HepG2 (cell line): ENCODE data around the gene R3HDM4. TPM values are rescaled to one million over a fixed set of nuclear protein-coding genes. Genes with fewer than 3 reads are reported as not detected.

ENCODE experiments used
- ATAC-seq: fragments of 200-7000 bp; cut with Tn5 transposase; 3 replicates; pipeline ENCODE4 v1.9.1; 2020; ENCODE audit warnings: mild to moderate bottlenecking, moderate library complexity
- BruUV-seq: library from RNA; stranded (reverse); fragments of 400-500 nt; replicated peaks from 2 replicates; lab custom pipeline; 2021; lab: Mats Ljungman, UMichigan
- CTCF ChIA-PET: fragments of 300-600 bp; formaldehyde crosslinking; extraction: SDS; loops from one replicate; lab custom pipeline; 2021; ENCODE audit warnings: low total read pairs, inconsistent platforms, low intra/inter-chr PET ratio; lab: Yijun Ruan, JAX
- POLR2A ChIA-PET: fragments of 350-600 bp; sonication (Branson Sonifier 250); formaldehyde crosslinking; loops from one replicate; lab custom pipeline; 2020; ENCODE audit warnings: antibody characterized with exemption, inconsistent platforms; lab: Yijun Ruan, JAX
- DNase-seq: peaks from one replicate; pipeline ENCODE4 v3.0.0-alpha.2; 2015; ENCODE audit warnings: low spot score
- FAIRE-seq: peaks from 3 replicates; lab custom pipeline; 2011; peaks lifted over from hg19 to GRCh38; lab: Jason Lieb, UNC
- H2AFZ ChIP-seq: one replicate; pipeline ENCODE4 v1.6.1; 2011; ENCODE audit warnings: low read length, inconsistent platforms
- H3K27ac ChIP-seq: fragments of 300-600 bp; 3 replicates; pipeline ENCODE4 v1.8.0; 2011; ENCODE audit warnings: mixed run types, mild to moderate bottlenecking, mixed read lengths, low read length, inconsistent platforms; ENCODE audit not compliant: insufficient read depth; ENCODE audit errors: extremely low read length
- H3K27me3 ChIP-seq, 2 experiments: fragments of 200-600 bp in 1 of 2; 2 replicates in 1 of 2; 3 replicates in 1 of 2; pipeline versions ENCODE4 v1.6.0 to v1.8.0; 2011; ENCODE audit warnings: low read length in 2 of 2, mild to moderate bottlenecking in 2 of 2, moderate library complexity in 2 of 2, inconsistent platforms in 1 of 2; ENCODE audit not compliant: insufficient read depth in 2 of 2, control insufficient read depth in 1 of 2
- H3K36me3 ChIP-seq, 2 experiments: fragments of 200-600 bp in 1 of 2; replicated peaks in 1 of 2; 2 replicates in 1 of 2; 3 replicates in 1 of 2; pipeline versions ENCODE4 v1.5.1 to v1.8.0; 2011; ENCODE audit warnings: low read length in 2 of 2, inconsistent platforms in 1 of 2; ENCODE audit not compliant: insufficient read depth in 2 of 2, control insufficient read depth in 1 of 2
- H3K4me1 ChIP-seq: 2 replicates; pipeline ENCODE4 v1.5.1; 2012; ENCODE audit warnings: low read length, inconsistent platforms; ENCODE audit not compliant: insufficient read depth
- H3K4me2 ChIP-seq: 2 replicates; pipeline ENCODE4 v1.6.0; 2011; ENCODE audit warnings: low read depth, low read length, inconsistent platforms
- H3K4me3 ChIP-seq, 3 experiments: fragments of 200-600 bp in 1 of 3; sonication (generic), shearing (Covaris generic) in 1 of 3; replicated peaks in 1 of 3; 2 replicates each; pipeline ENCODE4 v1.5.1; 2011 to 2016; ENCODE audit warnings: low read length in 3 of 3, inconsistent platforms in 2 of 3, low read depth in 2 of 3, mild to moderate bottlenecking in 2 of 3, control low read depth in 1 of 3, mixed read lengths in 1 of 3; ENCODE audit not compliant: insufficient read depth in 1 of 3
- H3K79me2 ChIP-seq: one replicate; pipeline ENCODE4 v1.6.1; 2011; ENCODE audit warnings: low read length, inconsistent platforms; ENCODE audit not compliant: insufficient read depth
- H3K9ac ChIP-seq: 2 replicates; pipeline ENCODE4 v1.6.0; 2011; ENCODE audit warnings: mild to moderate bottlenecking, low read depth, low read length, inconsistent platforms; ENCODE audit not compliant: insufficient read depth
- H3K9me3 ChIP-seq: 2 replicates; pipeline ENCODE4 v1.5.1; 2012; ENCODE audit warnings: mild to moderate bottlenecking, low read length
- H4K20me1 ChIP-seq: 2 replicates; pipeline ENCODE4 v1.6.0; 2011; ENCODE audit warnings: inconsistent platforms, mild to moderate bottlenecking, low read length, moderate library complexity; ENCODE audit not compliant: insufficient read depth
- BRD4 ChIP-seq: sonication (generic); formaldehyde crosslinking; IDR thresholded peaks from 2 replicates; pipeline ENCODE4 v1.4.0; 2020; ENCODE audit warnings: missing genetic modification reagents
- FOXA1 ChIP-seq, 2 experiments: fragments of 450-650 bp in 1 of 2; sonication (generic) in 1 of 2; formaldehyde crosslinking in 1 of 2; IDR thresholded peaks; 2 replicates each; pipeline versions ENCODE4 v1.4.0 to v1.6.1; 2016 to 2020; ENCODE audit warnings: missing genetic modification reagents in 1 of 2
- GATAD1 ChIP-seq: IDR thresholded peaks from 2 replicates; pipeline ENCODE4 v1.6.1; 2016; ENCODE audit warnings: missing genetic modification reagents, missing compliant biosample characterization
- GZF1 ChIP-seq: sonication (generic); formaldehyde crosslinking; IDR thresholded peaks from 2 replicates; pipeline ENCODE4 v1.5.1; 2020; ENCODE audit warnings: mild to moderate bottlenecking, missing genetic modification reagents
- JUND ChIP-seq: sonication (generic); formaldehyde crosslinking; IDR thresholded peaks from 2 replicates; pipeline ENCODE4 v1.8.0; 2022; ENCODE audit warnings: mild to moderate bottlenecking, missing genetic modification reagents
- LCORL ChIP-seq, 2 experiments: fragments of 450-650 bp in 1 of 2; sonication (generic) in 1 of 2; formaldehyde crosslinking in 1 of 2; IDR thresholded peaks; 2 replicates each; pipeline versions ENCODE4 v1.5.0 to v1.6.1; 2017 to 2020; ENCODE audit warnings: antibody characterized with exemption in 1 of 2, missing genetic modification reagents in 1 of 2
- PHF8 ChIP-seq: sonication (generic); formaldehyde crosslinking; IDR thresholded peaks from 2 replicates; pipeline ENCODE4 v1.5.0; 2020; ENCODE audit warnings: missing genetic modification reagents
- POLR2G ChIP-seq: fragments of 200-400 bp; formaldehyde crosslinking; IDR thresholded peaks from 2 replicates; pipeline ENCODE4 v1.6.1; 2018; ENCODE audit warnings: mild to moderate bottlenecking, low read depth, low read length, moderate library complexity
- RFX1 ChIP-seq: fragments of 450-650 bp; IDR thresholded peaks from 2 replicates; pipeline ENCODE4 v1.6.1; 2017
- SALL1 ChIP-seq: sonication (generic); formaldehyde crosslinking; IDR thresholded peaks from 2 replicates; pipeline ENCODE4 v1.8.0; 2022; ENCODE audit warnings: mild to moderate bottlenecking, missing genetic modification reagents
- SKI ChIP-seq: fragments of 450-650 bp; IDR thresholded peaks from one replicate; pipeline ENCODE4 v1.6.1; 2018; ENCODE audit warnings: mild to moderate bottlenecking; ENCODE audit not compliant: partially characterized antibody
- TBX2 ChIP-seq: sonication (generic); formaldehyde crosslinking; IDR thresholded peaks from 2 replicates; pipeline ENCODE4 v1.5.0; 2020; ENCODE audit warnings: missing genetic modification reagents, mild to moderate bottlenecking, borderline replicate concordance
- TRIM24 ChIP-seq: sonication (generic); formaldehyde crosslinking; IDR thresholded peaks from 2 replicates; pipeline ENCODE4 v1.8.0; 2022; ENCODE audit warnings: mild to moderate bottlenecking, missing genetic modification reagents
- ZC3H4 ChIP-seq: sonication (generic); formaldehyde crosslinking; IDR thresholded peaks from 2 replicates; pipeline ENCODE4 v1.4.0; 2020; ENCODE audit warnings: missing genetic modification reagents, borderline replicate concordance
- ZNF180 ChIP-seq: sonication (generic); formaldehyde crosslinking; IDR thresholded peaks from 2 replicates; pipeline ENCODE4 v1.4.0; 2020; ENCODE audit warnings: low read depth, missing genetic modification reagents, borderline replicate concordance
- ZNF282 ChIP-seq: fragments of 450-650 bp; IDR thresholded peaks from 2 replicates; pipeline ENCODE4 v1.6.1; 2018; ENCODE audit not compliant: partially characterized antibody
- ZNF333 ChIP-seq: sonication (generic); formaldehyde crosslinking; IDR thresholded peaks from 2 replicates; pipeline ENCODE4 v1.4.0; 2020; ENCODE audit warnings: mild to moderate bottlenecking, missing genetic modification reagents, borderline replicate concordance
- ZNF552 ChIP-seq: sonication (generic); formaldehyde crosslinking; IDR thresholded peaks from 2 replicates; pipeline ENCODE4 v1.9.0; 2022; ENCODE audit warnings: missing genetic modification reagents, mild to moderate bottlenecking, borderline replicate concordance
- ZNF574 ChIP-seq: sonication (generic); formaldehyde crosslinking; IDR thresholded peaks from 2 replicates; pipeline ENCODE4 v1.4.0; 2020; ENCODE audit warnings: missing genetic modification reagents
- ZNF766 ChIP-seq: sonication (generic); formaldehyde crosslinking; IDR thresholded peaks from 2 replicates; pipeline ENCODE4 v1.5.0; 2020; ENCODE audit warnings: missing genetic modification reagents, borderline replicate concordance
- WGBS: methylation state at CpG from one replicate; pipeline ENCODE4 v1.1.6; 2017; ENCODE audit warnings: low lambda C conversion rate; 5-methylcytosine and 5-hydroxymethylcytosine counted together
- in situ Hi-C: cut with HindIII; loops from 2 replicates; pipeline ENCODE4 v1.10.0; 2017; ENCODE audit warnings: low pct_unique_long_range_greater_than_20kb; ENCODE audit not compliant: extremely low pct_ligation_motif_present
- intact Hi-C: fragments of 100-400 bp; cut with micrococcal nuclease; formaldehyde crosslinking; loops from one replicate; pipeline ENCODE4 v1.10.0; 2022; ENCODE audit not compliant: unreplicated experiment
- polyA plus RNA-seq, 8 experiments: library from polyadenylated mRNA; depleted of rRNA in 3 of 8; stranded (reverse) in 7 of 8; unstranded in 1 of 8; fragments of >200 nt; fragmentation: Illumina TruSeq in 4 of 8; extraction: Trizol in 4 of 8; gene quantifications; 2 replicates each; pipeline versions ENCODE4 v1.2.1 to v1.2.3, GENCODE V29; 2011 to 2016; ENCODE audit warnings: low read depth in 4 of 8, missing spikeins in 1 of 8, mixed read lengths in 1 of 8; ENCODE audit not compliant: insufficient read depth in 1 of 8
- total RNA-seq, 5 experiments: library from RNA; depleted of rRNA; stranded (reverse); fragments of >200 nt; fragmentation: Illumina TruSeq; extraction: Trizol; gene quantifications; 2 replicates each; pipeline ENCODE4 v1.2.3, GENCODE V29; 2016; ENCODE audit warnings: low read depth in 1 of 5

R3HDM4 gene
- total and polyA plus RNA-seq, 2 of the 13 experiments (the other 11 are each of a cell fraction or from before 2014, with no cell fraction given): 26.2 to 26.9 TPM

DNA sequence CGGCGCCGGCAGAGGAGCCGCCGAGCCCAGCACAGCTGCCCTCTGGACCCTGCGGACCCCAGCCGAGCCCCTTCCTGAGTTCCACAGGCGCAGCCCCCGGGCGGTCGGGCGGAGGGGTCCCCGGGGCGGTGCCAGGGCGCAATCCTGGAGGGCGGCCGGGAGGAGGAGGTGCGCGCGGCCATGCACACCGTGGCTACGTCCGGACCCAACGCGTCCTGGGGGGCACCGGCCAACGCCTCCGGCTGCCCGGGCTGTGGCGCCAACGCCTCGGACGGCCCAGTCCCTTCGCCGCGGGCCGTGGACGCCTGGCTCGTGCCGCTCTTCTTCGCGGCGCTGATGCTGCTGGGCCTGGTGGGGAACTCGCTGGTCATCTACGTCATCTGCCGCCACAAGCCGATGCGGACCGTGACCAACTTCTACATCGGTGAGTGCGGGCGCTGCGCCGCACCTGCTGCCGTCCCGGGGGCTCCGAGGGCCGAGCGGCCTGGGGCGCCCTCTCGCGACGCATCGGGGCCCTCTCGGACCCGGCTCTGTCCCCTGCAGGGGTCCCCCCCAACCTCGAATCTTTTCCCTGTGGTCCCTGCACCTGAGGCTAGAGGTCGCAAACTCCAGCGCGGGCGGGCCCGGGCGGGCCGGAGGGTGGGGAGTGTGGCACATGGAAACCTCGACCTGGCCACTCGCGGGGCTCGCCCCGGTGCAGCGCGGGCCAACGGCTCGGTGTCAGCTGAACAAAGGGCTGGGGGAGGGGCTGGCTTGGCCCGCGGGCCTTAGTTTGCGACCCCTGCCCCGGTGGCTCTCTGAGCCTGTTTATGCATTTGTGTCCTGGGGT is 4.5 kb upstream of the R3HDM4 start, which contains the start of gene KISS1R:
Gene KISS1R (plus strand): TSS at position 11 of the 829 bp plus-strand sequence. CDS start 170 bp downstream, at position 181.
- WGBS: 0% methylated on average over 11 of the region's 87 CpGs
- DNase-seq (peak; percentile 71), FAIRE-seq (peak; percentile 8), ATAC-seq (peak; percentile 74)
- Histone ChIP-seq H3K9me3 (no peaks in the 10 kb centered on the region), H3K27me3 (no peaks in the 10 kb centered on the region; a peak in 1 of 5 replicates), H3K9ac (peak within 1 kb of the TSS; percentile 73), H2AFZ (no peak within 1 kb of the TSS), H3K4me2 (peak within 1 kb of the TSS; percentile 92), H3K79me2 (peaks cover 6% of the 10 kb centered on the region), H3K27ac (peak within 1 kb of the TSS; percentile 71), H3K4me1 (peaks cover 24% of the 10 kb centered on the region), H3K36me3 (no peaks in the 10 kb centered on the region), H3K4me3 (peak within 1 kb of the TSS; percentile 52 to 96 (median 57)), H4K20me1 (no peaks in the 10 kb centered on the region)
- intact Hi-C loops: loop anchor here (2.0 to 5.0 kb wide), 2 partner anchors 55 to 150 kb away; no protein-coding TSS in a partner anchor
- in situ Hi-C loops: loop anchor here (5.0 kb wide), 1 partner anchor 55 kb away; no protein-coding TSS in a partner anchor
- ChIA-PET CTCF (interaction anchor here (1.1 to 2.4 kb wide), 3 partner anchors 54 to 147 kb away, joined by 3 to 14 read pairs (median 11); no protein-coding TSS in a partner anchor), POLR2A (interaction anchor here (1.2 kb wide), 1 partner anchor 24 kb away, joined by 4 read pairs; the partner anchor contains the start of genes MED16 and RNU6-9)
- BruUV-seq: TSS peak; percentile 80
- TF ChIP-seq BRD4 (CRISPR knock-in tag) (no peak), ZNF282 (no peak), JUND (CRISPR knock-in tag) (no peak), FOXA1 (IDR thresholded peaks at IDR 0.05) (no peak), FOXA1 (CRISPR knock-in tag; IDR thresholded peaks at IDR 0.05) (0 out of 2 replicates have a peak, but pooled peaks have one; percentile 20), SALL1 (no peak; the same call in 1 of the 2 replicates), ZNF552 (CRISPR knock-in tag) (no peak), ZNF766 (CRISPR knock-in tag) (peak; percentile 57), ZNF333 (CRISPR knock-in tag) (peak; percentile 22; the same call in 1 of the 2 replicates), POLR2G (no peak; the same call in 1 of the 2 replicates), LCORL (IDR thresholded peaks at IDR 0.05) (no peak), LCORL (CRISPR knock-in tag; IDR thresholded peaks at IDR 0.05) (peak; percentile 74), SKI (peak; percentile 23), ZNF180 (0 out of 2 replicates have a peak, but pooled peaks have one; percentile 28), GZF1 (CRISPR knock-in tag) (no peak), ZC3H4 (CRISPR knock-in tag) (no peak), TRIM24 (CRISPR knock-in tag) (no peak), PHF8 (CRISPR knock-in tag) (peak; percentile 65), RFX1 (no peak), TBX2 (CRISPR knock-in tag) (peak; percentile 88), ZNF574 (CRISPR knock-in tag) (peak; percentile 69), GATAD1 (CRISPR knock-in tag) (peak; percentile 54; the same call in 1 of the 2 replicates)
